Memory B cell (primary cell): ENCODE results near the gene MED17.

Experiments used
- ATAC-seq: fragments of 150-1000 bp; cut with Tn5 transposase; 2 replicates; pipeline ENCODE4 v1.10.0; 2021; ENCODE audit warnings: low read depth, mild to moderate bottlenecking, moderate library complexity
- DNase-seq, 2 donors: peaks; one replicate each; pipeline ENCODE4 v3.0.0; 2022; ENCODE audit warnings: low spot score in 2 of 2
- H3K27ac Mint-ChIP-seq: one replicate; pipeline ENCODE4 v1.8.0; 2022; ENCODE audit warnings: mild to moderate bottlenecking, moderate library complexity, mixed read lengths
- H3K27me3 Mint-ChIP-seq: one replicate; pipeline ENCODE4 v1.8.0; 2022; ENCODE audit warnings: mixed read lengths
- H3K36me3 Mint-ChIP-seq: one replicate; pipeline ENCODE4 v1.8.0; 2022; ENCODE audit warnings: mild to moderate bottlenecking, mixed read lengths
- H3K4me1 Mint-ChIP-seq: one replicate; pipeline ENCODE4 v1.8.0; 2022; ENCODE audit warnings: mixed read lengths
- H3K4me3 Mint-ChIP-seq: one replicate; pipeline ENCODE4 v1.8.0; 2022; ENCODE audit warnings: mild to moderate bottlenecking, moderate library complexity, mixed read lengths
- H3K9me3 Mint-ChIP-seq: one replicate; pipeline ENCODE4 v1.8.0; 2022; ENCODE audit warnings: mixed read lengths

MED17 gene

GRCh38 chr11:93784145-93784934 is at the start of gene MED17:
MED17 (plus strand) TSS chr11:93784282; CDS start chr11:93784514, 232 bp downstream.
- peak; percentile 90 for ATAC-seq
- Mint-ChIP-seq H3K36me3 (peaks cover 3% of the 10 kb centered on the region), H3K4me1 (peaks cover 28% of the 10 kb centered on the region), H3K4me3 (peak within 1 kb of the TSS; percentile 91), H3K27me3 (no peaks in the 10 kb centered on the region), H3K9me3 (no peaks in the 10 kb centered on the region), H3K27ac (peak within 1 kb of the TSS; percentile 95)
- DNase-seq = peak; percentile 70 to 71

- Mint-ChIP-seq H3K4me3 (no peak overlapping the region), H3K4me1 (peaks cover 25% of the 10 kb centered on the region), H3K9me3 (no peaks in the 10 kb centered on the region), H3K27ac (peak overlapping the region; percentile 63), H3K27me3 (no peaks in the 10 kb centered on the region), H3K36me3 (peaks cover 37% of the 10 kb centered on the region)
- DNase-seq (no peak), ATAC-seq (no peak)
Observed at GRCh38 chr11:93734427-93735222, 49.5 kb upstream of the MED17 start.

- peaks cover 39% of the 10 kb centered on the region for H3K36me3 Mint-ChIP-seq
- no peak for DNase-seq
- H3K27me3 Mint-ChIP-seq = no peaks in the 10 kb centered on the region
- peaks cover 30% of the 10 kb centered on the region for H3K4me1 Mint-ChIP-seq
- no peak for ATAC-seq
- no peaks in the 10 kb centered on the region for H3K9me3 Mint-ChIP-seq
- H3K4me3 Mint-ChIP-seq = no peak overlapping the region
- peak overlapping the region; percentile 98 for H3K27ac Mint-ChIP-seq
Observed at GRCh38 chr11:93735627-93736026, 48.5 kb upstream of the MED17 start.

- H3K9me3 Mint-ChIP-seq = no peaks in the 10 kb centered on the region
- DNase-seq (no peak), ATAC-seq (no peak)
- H3K36me3 Mint-ChIP-seq = peaks cover 39% of the 10 kb centered on the region
- peak overlapping the region; percentile 98 for H3K27ac Mint-ChIP-seq
- no peak overlapping the region for H3K4me3 Mint-ChIP-seq
- no peaks in the 10 kb centered on the region for H3K27me3 Mint-ChIP-seq
- H3K4me1 Mint-ChIP-seq = peaks cover 30% of the 10 kb centered on the region
Observed at GRCh38 chr11:93736129-93736528, 48.0 kb upstream of the MED17 start.

GRCh38 chr11:93737904-93738612 is 46.0 kb upstream of the MED17 start:
- ATAC-seq (no peak), DNase-seq (no peak)
- Mint-ChIP-seq H3K27ac (peak overlapping the region; percentile 98), H3K4me1 (peaks cover 30% of the 10 kb centered on the region), H3K9me3 (no peaks in the 10 kb centered on the region), H3K36me3 (peaks cover 33% of the 10 kb centered on the region), H3K4me3 (peak overlapping the region; percentile 63), H3K27me3 (no peaks in the 10 kb centered on the region)

GRCh38 chr11:93738647-93739081 is 45.4 kb upstream of the MED17 start:
- Mint-ChIP-seq H3K36me3 (peaks cover 33% of the 10 kb centered on the region), H3K27me3 (no peaks in the 10 kb centered on the region), H3K9me3 (no peaks in the 10 kb centered on the region), H3K4me3 (peak overlapping the region; percentile 85), H3K27ac (peak overlapping the region; percentile 98), H3K4me1 (peaks cover 30% of the 10 kb centered on the region)
- no peak for ATAC-seq
- no peak for DNase-seq

GRCh38 chr11:93740031-93740729 is 43.9 kb upstream of the MED17 start:
- ATAC-seq = no peak
- peak overlapping the region; percentile 98 for H3K27ac Mint-ChIP-seq
- H3K36me3 Mint-ChIP-seq = peaks cover 30% of the 10 kb centered on the region

GRCh38 chr11:93740730-93741093 is 43.4 kb upstream of the MED17 start:
- peak overlapping the region; percentile 98 for H3K27ac Mint-ChIP-seq
- H3K9me3 Mint-ChIP-seq = no peaks in the 10 kb centered on the region
- peaks cover 28% of the 10 kb centered on the region for H3K4me1 Mint-ChIP-seq
- H3K36me3 Mint-ChIP-seq = peaks cover 29% of the 10 kb centered on the region
- ATAC-seq = peak; percentile 48
- no peaks in the 10 kb centered on the region for H3K27me3 Mint-ChIP-seq
- peak in 1 of 2 donors; percentile 52 for DNase-seq
- H3K4me3 Mint-ChIP-seq = peak overlapping the region; percentile 98

More at GRCh38 chr11:93740031-93740729, 43.9 kb upstream of the MED17 start:
- Mint-ChIP-seq H3K9me3 (no peaks in the 10 kb centered on the region), H3K4me1 (peaks cover 30% of the 10 kb centered on the region), H3K27me3 (no peaks in the 10 kb centered on the region), H3K4me3 (peak overlapping the region; percentile 98)
- DNase-seq = no peak

- Mint-ChIP-seq H3K27ac (peak within 1 kb of the TSS; percentile 98), H3K27me3 (no peaks in the 10 kb centered on the region), H3K9me3 (no peaks in the 10 kb centered on the region), H3K36me3 (peaks cover 25% of the 10 kb centered on the region), H3K4me1 (peaks cover 25% of the 10 kb centered on the region), H3K4me3 (peak within 1 kb of the TSS; percentile 98)
- peak; percentile 84 for ATAC-seq
- DNase-seq = peak; percentile 91 to 97
Observed at GRCh38 chr11:93741094-93741881, 42.8 kb upstream of the MED17 start, which contains the start of the genes C11orf54 and TAF1D. C11orf54 (plus strand) TSS chr11:93741672; CDS start chr11:93747394, 5,722 bp downstream. TAF1D (minus strand) TSS chr11:93741495; CDS start chr11:93739304, 2,191 bp downstream.

GRCh38 chr11:93741882-93742226 is 42.2 kb upstream of the MED17 start:
- H3K4me1 Mint-ChIP-seq = peaks cover 25% of the 10 kb centered on the region
- ATAC-seq = no peak

GRCh38 chr11:93743291-93743690 is 40.8 kb upstream of the MED17 start:
- ATAC-seq (no peak), DNase-seq (no peak)
- peaks cover 18% of the 10 kb centered on the region for H3K36me3 Mint-ChIP-seq
- peaks cover 16% of the 10 kb centered on the region for H3K4me1 Mint-ChIP-seq
- H3K4me3 Mint-ChIP-seq = peak overlapping the region; percentile 68
- H3K27ac Mint-ChIP-seq = no peak overlapping the region
- H3K27me3 Mint-ChIP-seq = no peaks in the 10 kb centered on the region
- H3K9me3 Mint-ChIP-seq = no peaks in the 10 kb centered on the region

More at GRCh38 chr11:93741882-93742226, 42.2 kb upstream of the MED17 start:
- no peaks in the 10 kb centered on the region for H3K9me3 Mint-ChIP-seq
- H3K4me3 Mint-ChIP-seq = peak overlapping the region; percentile 98
- H3K27ac Mint-ChIP-seq = peak overlapping the region; percentile 98
- no peak for DNase-seq
- H3K27me3 Mint-ChIP-seq = no peaks in the 10 kb centered on the region
- peaks cover 25% of the 10 kb centered on the region for H3K36me3 Mint-ChIP-seq

GRCh38 chr11:93744669-93745004 is 39.4 kb upstream of the MED17 start:
- peak overlapping the region; percentile 9 for H3K27ac Mint-ChIP-seq
- DNase-seq = no peak
- H3K27me3 Mint-ChIP-seq = no peaks in the 10 kb centered on the region
- H3K9me3 Mint-ChIP-seq = no peaks in the 10 kb centered on the region
- H3K4me1 Mint-ChIP-seq = peaks cover 10% of the 10 kb centered on the region
- no peak overlapping the region for H3K4me3 Mint-ChIP-seq
- no peak for ATAC-seq
- peaks cover 9% of the 10 kb centered on the region for H3K36me3 Mint-ChIP-seq
